ENCODE data around the gene UBN1. TPM values are rescaled to one million over a fixed set of nuclear protein-coding genes. Genes with fewer than 3 reads are reported as not detected.

The UBN1 gene
- total RNA-seq, 1 donor from 2014 or later, result 17.6 TPM

DNA sequence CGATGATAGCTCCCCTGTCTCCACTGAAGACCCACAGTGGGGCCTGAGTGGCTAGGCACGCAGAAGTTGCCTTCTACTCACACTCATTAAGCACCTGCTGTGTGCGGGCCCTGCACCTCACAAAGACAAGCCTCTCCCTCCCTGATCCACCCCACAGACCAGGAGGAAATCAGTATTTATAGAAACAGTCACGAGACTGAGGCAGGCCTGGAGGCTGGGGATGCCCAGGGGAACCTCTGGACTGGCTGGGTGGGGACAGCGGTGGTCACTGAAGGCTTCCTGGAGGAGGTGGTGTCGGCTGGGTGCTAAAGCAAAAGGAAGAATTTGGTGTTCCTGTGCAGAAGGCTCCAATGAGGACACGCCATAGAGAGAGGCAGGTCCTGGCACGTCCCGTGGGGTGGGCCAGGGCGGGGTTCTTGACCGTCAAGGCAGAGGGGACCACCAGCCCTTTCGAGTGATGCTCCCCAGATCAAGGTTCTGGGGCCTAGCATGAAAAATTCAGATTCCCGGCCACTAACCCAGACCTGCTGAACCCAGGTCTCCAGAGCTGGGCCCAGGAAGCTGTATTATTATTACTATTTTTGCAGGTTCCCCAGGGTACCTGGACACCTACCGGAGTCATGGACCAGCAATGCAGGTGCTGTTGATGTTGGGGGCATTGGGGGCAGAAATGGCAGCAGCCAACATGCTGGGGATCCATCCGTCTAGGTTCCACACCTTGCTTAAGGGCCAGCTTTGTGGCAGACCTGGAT lies 66.7 kb downstream of the UBN1 start:
- FAIRE-seq, result no peak
- Histone ChIP-seq H3K36me3 (ENCODE audit: control insufficient read depth, insufficient read depth, low read length) (peaks cover 23% of the 10 kb centered on the region), H3K4me3 (ENCODE audit: low read depth, low read length) (no peak overlapping the region), H3K27me3 (ENCODE audit: control insufficient read depth, insufficient read depth, low read length) (no peaks in the 10 kb centered on the region)
- TF ChIP-seq, protein P1, sequence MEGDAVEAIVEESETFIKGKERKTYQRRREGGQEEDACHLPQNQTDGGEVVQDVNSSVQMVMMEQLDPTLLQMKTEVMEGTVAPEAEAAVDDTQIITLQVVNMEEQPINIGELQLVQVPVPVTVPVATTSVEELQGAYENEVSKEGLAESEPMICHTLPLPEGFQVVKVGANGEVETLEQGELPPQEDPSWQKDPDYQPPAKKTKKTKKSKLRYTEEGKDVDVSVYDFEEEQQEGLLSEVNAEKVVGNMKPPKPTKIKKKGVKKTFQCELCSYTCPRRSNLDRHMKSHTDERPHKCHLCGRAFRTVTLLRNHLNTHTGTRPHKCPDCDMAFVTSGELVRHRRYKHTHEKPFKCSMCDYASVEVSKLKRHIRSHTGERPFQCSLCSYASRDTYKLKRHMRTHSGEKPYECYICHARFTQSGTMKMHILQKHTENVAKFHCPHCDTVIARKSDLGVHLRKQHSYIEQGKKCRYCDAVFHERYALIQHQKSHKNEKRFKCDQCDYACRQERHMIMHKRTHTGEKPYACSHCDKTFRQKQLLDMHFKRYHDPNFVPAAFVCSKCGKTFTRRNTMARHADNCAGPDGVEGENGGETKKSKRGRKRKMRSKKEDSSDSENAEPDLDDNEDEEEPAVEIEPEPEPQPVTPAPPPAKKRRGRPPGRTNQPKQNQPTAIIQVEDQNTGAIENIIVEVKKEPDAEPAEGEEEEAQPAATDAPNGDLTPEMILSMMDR (IDR thresholded peaks at IDR 0.05; ENCODE audit: insufficient read depth, low read length, severe bottlenecking), result no peak
- no peak for DNase-seq (ENCODE audit: low read depth)

DNA sequence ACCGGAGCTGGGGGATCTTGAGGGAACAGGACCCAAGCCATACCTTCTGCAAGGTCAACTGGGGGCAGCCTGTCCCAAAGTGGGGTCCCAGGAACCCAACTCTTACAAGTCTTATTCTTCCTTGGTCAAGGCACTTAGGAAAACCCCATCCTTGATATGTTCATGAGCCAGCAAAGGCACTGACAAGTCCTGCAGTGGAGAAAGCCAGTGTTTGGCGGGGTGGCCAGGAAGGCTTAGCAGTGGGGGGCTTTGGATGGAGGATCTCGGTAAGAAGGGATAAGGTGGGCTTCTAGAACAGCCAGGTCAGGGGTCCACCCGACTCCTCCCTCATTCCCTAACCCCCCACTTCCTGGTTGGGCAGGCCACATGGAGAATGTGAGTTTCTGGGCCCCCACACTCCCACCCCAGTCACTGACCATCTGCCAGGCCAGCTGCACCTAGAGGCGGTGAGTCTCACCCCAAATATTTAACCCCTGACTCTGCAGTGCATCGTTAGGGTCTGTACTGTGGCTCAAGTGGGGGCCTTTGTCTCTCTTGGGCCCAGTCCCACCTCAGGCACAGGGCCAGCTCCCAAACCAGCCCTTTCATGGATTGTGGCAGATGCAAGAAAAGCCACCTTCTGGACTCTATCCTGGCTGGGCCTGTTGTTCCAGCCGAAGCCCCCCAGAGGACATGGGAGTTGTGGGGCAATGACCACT lies 67.4 kb downstream of the UBN1 start:
- FAIRE-seq (no peak), DNase-seq (ENCODE audit: low read depth) (no peak)
- TF ChIP-seq, protein P1 (IDR thresholded peaks at IDR 0.05; ENCODE audit: insufficient read depth, low read length, severe bottlenecking), result no peak
- peaks cover 20% of the 10 kb centered on the region for H3K36me3 ChIP-seq (ENCODE audit: control insufficient read depth, insufficient read depth, low read length)
- H3K27me3 ChIP-seq (ENCODE audit: control insufficient read depth, insufficient read depth, low read length), result no peaks in the 10 kb centered on the region
- no peak overlapping the region for H3K4me3 ChIP-seq (ENCODE audit: low read depth, low read length)

DNA sequence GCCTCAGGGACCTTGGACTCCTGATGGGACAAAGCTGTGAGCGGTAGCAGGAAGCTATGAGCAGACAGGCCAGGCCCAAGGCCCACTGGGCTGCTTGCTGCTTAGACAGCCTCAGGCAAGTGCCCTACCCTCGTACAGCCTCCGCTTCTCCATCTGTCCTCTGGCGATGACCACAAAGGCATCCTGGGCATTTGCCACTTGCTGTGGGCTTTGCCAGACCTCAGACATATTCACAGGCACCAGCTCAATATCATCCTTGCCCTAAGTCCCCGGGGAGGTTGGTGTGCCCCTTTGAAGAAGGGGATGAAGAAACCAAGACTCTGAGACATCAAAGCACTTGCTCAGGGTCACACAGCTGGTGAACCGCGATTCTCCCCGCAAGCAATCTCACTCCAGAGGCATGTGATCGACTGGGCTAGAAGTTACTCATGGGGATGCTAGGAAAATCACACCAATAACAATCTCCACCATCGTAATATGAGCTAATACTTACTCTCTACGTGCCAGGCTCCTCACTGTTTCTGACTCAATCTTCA lies 68.0 kb downstream of the UBN1 start:
- TF ChIP-seq, protein P1 (IDR thresholded peaks at IDR 0.05; ENCODE audit: insufficient read depth, low read length, severe bottlenecking), result no peak
- DNase-seq (ENCODE audit: low read depth) (no peak), FAIRE-seq (no peak)
- H3K4me3 ChIP-seq (ENCODE audit: low read depth, low read length), result no peak overlapping the region
- H3K36me3 ChIP-seq (ENCODE audit: control insufficient read depth, insufficient read depth, low read length), result peaks cover 16% of the 10 kb centered on the region
- no peaks in the 10 kb centered on the region for H3K27me3 ChIP-seq (ENCODE audit: control insufficient read depth, insufficient read depth, low read length)

DNA sequence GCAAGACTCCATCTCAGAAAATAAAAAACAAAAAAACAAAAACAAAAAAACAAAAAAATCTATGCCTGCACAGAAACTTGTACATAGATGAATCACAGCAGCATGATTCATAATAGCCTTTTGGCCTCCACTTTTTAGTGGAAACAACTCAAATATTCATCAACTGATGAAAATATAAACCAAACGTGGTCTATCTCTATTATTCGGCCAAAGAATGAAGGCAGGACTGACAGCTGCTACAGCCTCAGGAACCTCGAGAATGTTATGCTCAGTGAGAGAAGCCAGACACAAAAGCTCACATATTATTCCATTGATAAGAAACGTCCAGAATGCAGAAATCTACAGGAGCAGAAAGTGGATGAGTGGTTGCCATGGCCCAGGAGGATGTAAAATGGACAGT lies 69.8 kb downstream of the UBN1 start:
- Histone ChIP-seq H3K36me3 (ENCODE audit: control insufficient read depth, insufficient read depth, low read length) (peaks cover 15% of the 10 kb centered on the region), H3K27me3 (ENCODE audit: control insufficient read depth, insufficient read depth, low read length) (no peaks in the 10 kb centered on the region), H3K4me3 (ENCODE audit: low read depth, low read length) (no peak overlapping the region)
- DNase-seq (ENCODE audit: low read depth) (peak; percentile 45), FAIRE-seq (no peak)
- TF ChIP-seq, protein P1 (IDR thresholded peaks at IDR 0.05; ENCODE audit: insufficient read depth, low read length, severe bottlenecking), result no peak

DNA sequence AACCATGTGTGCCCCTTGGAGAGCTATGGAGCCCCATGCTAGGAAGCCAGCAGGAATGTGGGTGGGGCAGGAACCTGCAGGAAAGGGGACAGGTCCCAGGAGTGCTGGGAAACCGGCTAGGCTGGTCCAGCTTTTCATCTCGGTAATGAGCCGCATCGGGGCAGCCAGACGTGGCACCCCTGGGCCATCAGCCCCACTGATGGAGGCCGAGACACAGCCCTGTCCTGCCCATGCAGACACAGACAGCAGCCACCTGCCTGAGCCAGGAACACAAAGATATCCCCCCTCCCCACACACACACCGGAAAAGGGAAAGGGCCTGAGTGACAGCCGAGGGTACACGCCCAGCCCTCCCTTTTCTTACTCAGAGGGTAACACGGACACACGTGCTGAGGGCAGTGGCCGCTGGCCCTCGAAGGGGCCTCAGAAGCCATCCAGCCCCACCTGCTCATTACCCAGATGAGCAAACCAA lies 71.5 kb downstream of the UBN1 start:
- DNase-seq (ENCODE audit: low read depth) (peak; percentile 33), FAIRE-seq (no peak)
- TF ChIP-seq, protein P1 (IDR thresholded peaks at IDR 0.05; ENCODE audit: insufficient read depth, low read length, severe bottlenecking), result no peak
- Histone ChIP-seq H3K36me3 (ENCODE audit: control insufficient read depth, insufficient read depth, low read length) (peaks cover 14% of the 10 kb centered on the region), H3K27me3 (ENCODE audit: control insufficient read depth, insufficient read depth, low read length) (no peaks in the 10 kb centered on the region), H3K4me3 (ENCODE audit: low read depth, low read length) (no peak overlapping the region)
